ENCODE measurements around the gene BBOX1.

Gene BBOX1

DNA sequence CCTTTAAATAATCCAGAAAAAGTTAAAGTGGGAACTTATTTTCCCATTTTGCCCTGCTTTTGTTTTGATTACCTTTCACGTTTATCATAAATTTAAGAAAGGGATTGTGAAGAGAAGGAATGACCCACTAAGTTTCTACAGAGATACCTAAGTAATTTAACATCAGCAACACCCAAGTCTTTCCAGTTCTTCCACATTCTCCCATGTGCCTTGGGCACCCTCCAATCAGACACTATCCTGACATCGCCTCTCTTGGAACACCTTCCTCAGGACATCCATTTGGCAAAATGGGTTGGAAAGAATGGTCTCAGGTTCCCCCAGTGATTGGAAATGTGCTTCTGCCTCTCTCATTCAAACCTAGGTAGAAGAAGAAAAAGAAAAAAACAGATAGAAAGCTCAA is 6.3 kb downstream of the BBOX1 start:
- Mint-ChIP-seq H3K4me3 (no peak overlapping the region), H3K36me3 (ENCODE audit: low read depth) (no peaks in the 10 kb centered on the region), H3K9me3 (peaks cover 28% of the 10 kb centered on the region), H3K27me3 (ENCODE audit: low read depth) (no peaks in the 10 kb centered on the region), H3K4me1 (ENCODE audit: low read depth) (no peaks in the 10 kb centered on the region), H3K27ac (no peak overlapping the region)
- no peak for DNase-seq (ENCODE audit: low spot score)

- H3K27ac Mint-ChIP-seq = no peak overlapping the region
- H3K9me3 Mint-ChIP-seq = peaks cover 12% of the 10 kb centered on the region
- no peak for DNase-seq (ENCODE audit: low spot score)
- H3K27me3 Mint-ChIP-seq (ENCODE audit: low read depth) = no peaks in the 10 kb centered on the region
- no peaks in the 10 kb centered on the region for H3K36me3 Mint-ChIP-seq (ENCODE audit: low read depth)
- H3K4me1 Mint-ChIP-seq (ENCODE audit: low read depth) = no peaks in the 10 kb centered on the region
- no peak overlapping the region for H3K4me3 Mint-ChIP-seq
Measured at GRCh38 chr11:27052668-27053067, 12.1 kb downstream of the BBOX1 start.

- Mint-ChIP-seq H3K27ac (no peak overlapping the region), H3K4me3 (no peak overlapping the region), H3K27me3 (ENCODE audit: low read depth) (no peaks in the 10 kb centered on the region), H3K4me1 (ENCODE audit: low read depth) (no peaks in the 10 kb centered on the region), H3K36me3 (ENCODE audit: low read depth) (no peaks in the 10 kb centered on the region), H3K9me3 (no peaks in the 10 kb centered on the region)
- DNase-seq (ENCODE audit: low spot score) = no peak
Measured at GRCh38 chr11:27055065-27055682, 14.6 kb downstream of the BBOX1 start.

GRCh38 chr11:27057091-27057780 is 16.6 kb downstream of the BBOX1 start:
- H3K4me3 Mint-ChIP-seq = no peak overlapping the region
- H3K27ac Mint-ChIP-seq = no peak overlapping the region
- peaks cover 5% of the 10 kb centered on the region for H3K9me3 Mint-ChIP-seq
- H3K27me3 Mint-ChIP-seq (ENCODE audit: low read depth) = no peaks in the 10 kb centered on the region
- no peaks in the 10 kb centered on the region for H3K36me3 Mint-ChIP-seq (ENCODE audit: low read depth)
- no peaks in the 10 kb centered on the region for H3K4me1 Mint-ChIP-seq (ENCODE audit: low read depth)
- no peak for DNase-seq (ENCODE audit: low spot score)

DNA sequence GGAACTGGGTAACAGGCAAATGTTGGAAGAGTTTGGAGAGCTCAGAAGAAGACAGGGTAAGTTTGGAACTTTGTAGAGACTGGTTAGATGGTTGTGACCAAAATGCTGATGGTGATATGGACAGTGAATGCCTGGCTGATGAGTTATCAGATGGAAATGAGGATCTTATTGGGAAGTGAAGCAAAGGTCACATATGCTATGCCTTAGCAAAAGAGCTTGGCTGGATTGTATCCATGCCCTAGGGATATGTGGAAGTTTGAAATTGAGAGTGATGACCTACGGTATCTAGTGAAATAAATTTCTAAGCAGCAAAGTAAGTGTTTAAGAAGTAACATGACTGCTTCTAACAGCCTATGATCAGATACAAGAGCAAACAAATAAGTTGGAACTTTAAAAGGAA is 17.8 kb downstream of the BBOX1 start:
- no peak overlapping the region for H3K4me3 Mint-ChIP-seq
- no peaks in the 10 kb centered on the region for H3K4me1 Mint-ChIP-seq (ENCODE audit: low read depth)

GRCh38 chr11:27059431-27059830 is 18.8 kb downstream of the BBOX1 start:
- DNase-seq (ENCODE audit: low spot score) = no peak
- Mint-ChIP-seq H3K4me1 (ENCODE audit: low read depth) (no peaks in the 10 kb centered on the region), H3K4me3 (no peak overlapping the region), H3K27ac (no peak overlapping the region), H3K9me3 (peaks cover 9% of the 10 kb centered on the region), H3K36me3 (ENCODE audit: low read depth) (no peaks in the 10 kb centered on the region), H3K27me3 (ENCODE audit: low read depth) (no peaks in the 10 kb centered on the region)

More for the DNA sequence above, 17.8 kb downstream of the BBOX1 start:
- Mint-ChIP-seq H3K36me3 (ENCODE audit: low read depth) (no peaks in the 10 kb centered on the region), H3K27ac (no peak overlapping the region), H3K27me3 (ENCODE audit: low read depth) (no peaks in the 10 kb centered on the region), H3K9me3 (peaks cover 9% of the 10 kb centered on the region)
- no peak for DNase-seq (ENCODE audit: low spot score)

DNA sequence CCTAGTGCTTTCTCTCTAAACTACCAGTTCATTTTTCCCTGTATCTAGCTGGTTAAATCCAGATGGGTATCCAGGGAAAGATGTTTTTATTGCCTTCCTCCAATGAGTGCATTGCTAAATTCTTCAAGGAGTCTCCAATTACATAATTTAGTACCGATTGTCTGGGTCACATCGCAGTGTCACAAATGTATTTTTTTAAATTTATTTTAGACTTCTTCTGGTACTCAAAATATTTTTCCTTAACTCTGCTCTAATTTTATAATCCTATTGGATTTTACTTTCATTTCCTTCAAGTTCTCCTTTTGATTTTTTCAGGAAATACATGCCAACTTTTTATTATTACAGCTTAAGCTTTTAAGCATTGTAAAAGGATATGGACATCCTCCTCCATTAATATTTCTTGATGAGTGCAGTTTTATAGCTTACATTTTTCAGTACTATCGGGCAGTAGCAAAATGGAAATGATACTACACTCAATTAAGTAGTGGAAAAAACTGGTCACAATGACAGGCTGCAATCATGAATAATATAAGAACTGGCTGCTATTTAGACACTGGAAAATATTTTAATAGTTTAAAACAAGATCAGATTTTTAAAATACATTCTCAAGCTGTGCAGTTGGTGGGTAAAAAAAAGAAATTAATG is 20.3 kb downstream of the BBOX1 start:
- Mint-ChIP-seq H3K9me3 (peaks cover 9% of the 10 kb centered on the region), H3K4me1 (ENCODE audit: low read depth) (no peaks in the 10 kb centered on the region), H3K27ac (no peak overlapping the region), H3K27me3 (ENCODE audit: low read depth) (no peaks in the 10 kb centered on the region), H3K4me3 (no peak overlapping the region), H3K36me3 (ENCODE audit: low read depth) (no peaks in the 10 kb centered on the region)
- DNase-seq (ENCODE audit: low spot score) = no peak

GRCh38 chr11:27061461-27061821 is 20.8 kb downstream of the BBOX1 start:
- H3K9me3 Mint-ChIP-seq = peaks cover 9% of the 10 kb centered on the region
- no peaks in the 10 kb centered on the region for H3K4me1 Mint-ChIP-seq (ENCODE audit: low read depth)
- H3K4me3 Mint-ChIP-seq = no peak overlapping the region
- H3K27ac Mint-ChIP-seq = no peak overlapping the region
- no peaks in the 10 kb centered on the region for H3K36me3 Mint-ChIP-seq (ENCODE audit: low read depth)
- H3K27me3 Mint-ChIP-seq (ENCODE audit: low read depth) = no peaks in the 10 kb centered on the region
- no peak for DNase-seq (ENCODE audit: low spot score)

DNA sequence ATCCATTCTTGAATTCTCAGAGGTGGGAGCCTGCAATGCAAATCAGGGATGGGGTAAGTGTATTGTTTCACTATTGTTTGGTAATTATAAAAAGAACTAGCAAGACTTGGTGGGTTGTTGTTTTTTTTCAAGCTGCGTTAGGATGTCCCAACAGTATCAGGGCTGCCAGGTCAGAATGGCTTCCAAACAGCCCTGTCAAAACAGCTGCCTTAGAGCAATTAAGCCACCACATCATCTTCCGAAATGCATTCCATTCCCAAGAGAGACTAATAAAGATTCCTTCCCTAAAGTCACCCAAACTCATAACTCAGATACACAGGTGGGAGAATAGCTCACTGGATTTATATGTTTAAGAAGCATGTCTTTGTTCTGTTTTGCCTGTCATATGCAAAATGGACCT is 23.5 kb downstream of the BBOX1 start:
- H3K4me1 Mint-ChIP-seq (ENCODE audit: low read depth) = no peaks in the 10 kb centered on the region
- H3K27ac Mint-ChIP-seq = no peak overlapping the region
- H3K36me3 Mint-ChIP-seq (ENCODE audit: low read depth) = no peaks in the 10 kb centered on the region
- H3K9me3 Mint-ChIP-seq = peaks cover 17% of the 10 kb centered on the region
- no peak for DNase-seq (ENCODE audit: low spot score)
- no peaks in the 10 kb centered on the region for H3K27me3 Mint-ChIP-seq (ENCODE audit: low read depth)
- no peak overlapping the region for H3K4me3 Mint-ChIP-seq

DNA sequence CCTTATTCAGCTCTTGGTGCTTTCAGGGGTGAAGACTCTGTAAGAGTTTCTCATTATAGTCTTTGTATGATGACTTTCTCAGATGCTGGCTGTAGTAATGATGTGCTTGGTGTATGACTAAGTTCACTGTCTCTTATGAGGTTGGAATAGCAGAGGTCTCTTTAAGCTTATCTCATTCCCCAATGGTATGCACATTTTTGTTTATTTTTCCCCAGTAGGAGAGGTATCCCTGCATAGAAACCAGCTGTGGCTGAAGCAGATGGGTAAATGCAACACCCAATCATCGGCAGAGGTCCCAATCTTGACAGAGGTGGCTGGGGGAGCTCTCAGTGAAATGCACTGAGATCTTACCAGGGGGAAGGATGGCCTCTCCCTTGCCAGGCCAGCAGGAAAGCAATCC is 34.6 kb downstream of the BBOX1 start:
- Mint-ChIP-seq H3K27ac (no peak overlapping the region), H3K27me3 (ENCODE audit: low read depth) (no peaks in the 10 kb centered on the region), H3K4me3 (no peak overlapping the region), H3K4me1 (ENCODE audit: low read depth) (no peaks in the 10 kb centered on the region), H3K9me3 (peaks cover 6% of the 10 kb centered on the region), H3K36me3 (ENCODE audit: low read depth) (no peaks in the 10 kb centered on the region)
- DNase-seq (ENCODE audit: low spot score) = no peak

GRCh38 chr11:27075655-27076054 is 35.0 kb downstream of the BBOX1 start:
- DNase-seq (ENCODE audit: low spot score) = no peak
- Mint-ChIP-seq H3K27ac (no peak overlapping the region), H3K4me1 (ENCODE audit: low read depth) (no peaks in the 10 kb centered on the region), H3K9me3 (peaks cover 1% of the 10 kb centered on the region), H3K27me3 (ENCODE audit: low read depth) (no peaks in the 10 kb centered on the region), H3K4me3 (no peak overlapping the region), H3K36me3 (ENCODE audit: low read depth) (no peaks in the 10 kb centered on the region)

DNA sequence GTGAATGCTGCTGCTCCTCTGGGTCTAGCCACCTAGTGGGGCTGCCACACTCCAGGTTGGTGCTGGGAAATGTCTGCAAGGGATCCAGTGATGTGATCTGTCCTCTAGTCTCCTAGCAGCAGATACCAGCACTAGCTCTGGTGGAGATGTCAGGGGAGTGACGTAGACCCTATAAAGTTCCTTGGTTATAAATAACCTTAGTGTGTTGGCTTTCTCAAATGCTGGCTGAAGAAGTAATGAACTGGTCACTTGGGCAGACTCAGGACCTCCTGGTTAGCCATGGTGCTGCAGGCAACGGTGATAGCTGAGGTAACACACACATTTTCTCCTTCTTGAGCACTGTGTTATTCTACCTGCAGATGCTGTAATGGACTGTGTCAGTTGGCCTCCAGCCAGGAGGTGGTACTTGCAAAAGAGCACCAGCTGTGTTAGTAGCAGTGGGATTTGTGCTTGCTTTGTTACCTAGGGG is 35.5 kb downstream of the BBOX1 start:
- no peak overlapping the region for H3K27ac Mint-ChIP-seq
- H3K4me3 Mint-ChIP-seq = no peak overlapping the region
- no peaks in the 10 kb centered on the region for H3K36me3 Mint-ChIP-seq (ENCODE audit: low read depth)
- DNase-seq (ENCODE audit: low spot score) = no peak
- no peaks in the 10 kb centered on the region for H3K27me3 Mint-ChIP-seq (ENCODE audit: low read depth)
- no peaks in the 10 kb centered on the region for H3K9me3 Mint-ChIP-seq
- H3K4me1 Mint-ChIP-seq (ENCODE audit: low read depth) = no peaks in the 10 kb centered on the region

DNA sequence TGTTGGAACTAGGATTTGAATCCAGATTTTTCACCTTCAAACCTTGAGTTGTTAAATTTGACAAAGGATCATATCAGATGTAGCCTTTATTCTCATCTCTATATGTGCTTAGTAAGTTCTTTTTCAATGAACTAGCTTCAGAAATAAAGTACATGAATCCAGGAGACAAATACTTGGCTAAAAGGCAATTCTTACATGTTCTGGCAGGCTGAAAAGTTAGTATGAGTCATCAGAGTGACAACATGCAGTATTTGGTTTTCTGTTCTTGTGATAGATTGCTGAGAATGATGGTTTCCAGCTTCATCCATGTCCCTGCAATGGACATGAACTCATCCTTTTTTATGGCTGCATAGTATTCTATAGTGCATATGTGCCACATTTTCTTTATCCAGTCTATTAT is 40.4 kb downstream of the BBOX1 start:
- Mint-ChIP-seq H3K27ac (no peak overlapping the region), H3K4me1 (ENCODE audit: low read depth) (no peaks in the 10 kb centered on the region), H3K27me3 (ENCODE audit: low read depth) (no peaks in the 10 kb centered on the region), H3K4me3 (no peak overlapping the region), H3K36me3 (ENCODE audit: low read depth) (no peaks in the 10 kb centered on the region), H3K9me3 (no peaks in the 10 kb centered on the region)
- DNase-seq (ENCODE audit: low spot score) = no peak

DNA sequence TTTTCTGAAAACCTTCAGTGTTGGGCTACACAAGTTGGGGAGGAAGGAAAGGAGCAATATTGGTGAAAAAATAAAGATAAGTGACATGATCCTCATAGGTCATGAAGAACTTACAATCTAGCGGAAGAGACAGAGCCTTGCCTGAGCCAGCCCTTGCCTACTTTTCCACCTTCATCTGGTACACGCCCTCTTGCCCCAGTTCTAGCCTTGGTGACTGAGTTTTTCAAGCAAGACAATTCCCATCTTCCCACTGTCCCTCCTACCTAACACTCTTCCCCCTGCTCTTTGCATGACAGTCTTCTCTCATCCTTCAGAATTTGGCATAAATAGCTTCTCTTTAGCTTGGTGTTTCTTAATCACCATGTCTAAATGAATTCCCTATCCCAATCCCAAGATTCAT is 42.6 kb downstream of the BBOX1 start:
- no peaks in the 10 kb centered on the region for H3K4me1 Mint-ChIP-seq (ENCODE audit: low read depth)
- no peaks in the 10 kb centered on the region for H3K27me3 Mint-ChIP-seq (ENCODE audit: low read depth)
- H3K27ac Mint-ChIP-seq = no peak overlapping the region
- H3K4me3 Mint-ChIP-seq = no peak overlapping the region
- H3K9me3 Mint-ChIP-seq = no peaks in the 10 kb centered on the region
- no peaks in the 10 kb centered on the region for H3K36me3 Mint-ChIP-seq (ENCODE audit: low read depth)
- DNase-seq (ENCODE audit: low spot score) = no peak

All from T-helper 2 cell treated with Interferon-gamma antibody and Interleukin-4, amounts not matched to agents 5 μg/mL and 100 μg/mL, for 36 hours (primary cell).